T-helper 9 cell (primary cell): Measurements from ENCODE around the gene PROCA1.
"Not testable (repeated sequence)": the region's sequence is repeated elsewhere in the genome, so short reads cannot be mapped to it uniquely, and the experiment has no call there.

Experiments
- DNase-seq: peaks from one replicate; pipeline ENCODE4 v3.0.0-alpha.2; 2020

Gene PROCA1

DNA sequence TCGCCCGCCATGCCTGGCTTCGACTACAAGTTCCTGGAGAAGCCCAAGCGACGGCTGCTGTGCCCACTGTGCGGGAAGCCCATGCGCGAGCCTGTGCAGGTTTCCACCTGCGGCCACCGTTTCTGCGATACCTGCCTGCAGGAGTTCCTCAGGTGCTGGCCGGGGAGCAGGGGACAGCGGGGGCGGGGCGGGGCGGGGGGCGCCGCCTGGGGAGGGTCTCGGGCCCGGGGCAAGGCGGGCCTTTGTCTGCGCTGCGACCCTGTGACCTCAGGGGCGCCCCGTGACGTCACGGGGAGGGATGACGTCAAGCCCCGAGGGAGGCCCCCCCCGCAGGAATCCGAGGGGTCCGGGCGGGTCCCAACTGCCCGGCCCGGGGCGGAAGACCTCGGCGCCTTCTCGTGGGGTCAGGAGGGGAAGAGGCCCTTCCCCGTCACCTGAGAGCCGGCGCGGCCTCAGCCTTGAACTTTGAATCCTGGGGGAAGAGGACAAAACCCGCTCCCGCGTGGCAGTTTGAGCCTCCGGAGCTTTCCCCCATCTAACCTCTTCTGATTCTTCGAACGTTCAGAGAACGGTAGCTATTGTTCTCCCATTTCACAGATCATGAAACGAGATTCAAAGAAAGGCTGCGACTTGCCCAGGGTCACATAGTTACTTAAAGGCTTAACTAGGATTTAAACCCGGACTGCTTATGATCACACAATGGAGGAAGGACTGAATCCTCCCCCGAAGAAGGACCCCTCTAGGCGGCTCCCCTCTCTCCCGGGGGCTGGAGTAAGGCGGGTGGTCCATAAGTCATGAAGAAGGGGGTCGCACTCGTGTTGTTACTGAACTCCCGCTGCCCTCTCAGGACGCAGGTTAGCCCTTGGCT, 32.6 kb upstream of the PROCA1 start:
- peak; percentile 66 for DNase-seq

DNA sequence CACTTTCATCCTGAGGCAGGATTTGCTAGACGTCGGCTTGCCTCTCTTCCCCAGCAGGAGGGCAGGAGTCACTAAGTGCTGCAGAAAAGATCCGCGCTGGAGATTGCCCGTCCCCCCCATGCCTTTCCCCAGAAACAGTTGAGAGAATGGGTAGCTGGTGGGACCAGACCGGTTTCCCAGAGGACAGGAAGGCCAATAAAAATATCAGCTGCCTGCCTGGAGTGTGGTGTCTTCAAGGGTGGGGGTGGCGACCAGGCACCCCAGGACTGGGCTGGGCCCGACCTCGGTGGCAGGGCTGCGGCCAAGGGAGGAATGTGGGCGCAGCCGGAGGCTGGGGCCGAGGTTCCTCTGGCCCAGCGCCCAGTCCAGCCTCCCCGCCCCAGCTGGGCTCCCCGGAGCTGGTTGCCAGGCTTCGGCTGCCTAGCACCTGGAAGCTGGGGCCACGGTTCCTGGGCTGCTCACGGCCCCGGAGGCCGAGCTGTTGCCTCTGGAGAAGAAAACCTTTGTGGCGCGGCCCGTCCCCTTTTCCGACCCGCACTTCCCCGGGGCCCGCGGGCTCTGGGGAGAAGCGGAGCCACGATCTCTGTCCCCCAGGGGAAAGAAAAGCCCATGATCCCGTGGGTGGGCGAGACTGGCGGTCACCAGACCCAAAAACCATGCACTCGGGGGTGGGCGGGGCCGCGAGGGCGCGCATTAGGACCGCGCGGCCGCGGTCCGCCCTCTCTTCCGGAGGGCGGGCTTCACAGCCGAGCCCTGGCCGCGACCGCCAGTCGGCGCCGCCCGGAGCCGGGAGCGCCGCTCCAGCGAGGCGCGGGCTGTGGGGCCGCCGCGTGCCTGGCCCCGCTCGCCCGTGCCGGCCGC, 31.8 kb upstream of the PROCA1 start, which contains the start of gene TRAF4:
Gene TRAF4 (plus strand): TSS at position 769 of the 861 bp plus-strand sequence. CDS start 102 bp downstream, outside the sequence.
- DNase-seq, result peak; percentile 69

DNA sequence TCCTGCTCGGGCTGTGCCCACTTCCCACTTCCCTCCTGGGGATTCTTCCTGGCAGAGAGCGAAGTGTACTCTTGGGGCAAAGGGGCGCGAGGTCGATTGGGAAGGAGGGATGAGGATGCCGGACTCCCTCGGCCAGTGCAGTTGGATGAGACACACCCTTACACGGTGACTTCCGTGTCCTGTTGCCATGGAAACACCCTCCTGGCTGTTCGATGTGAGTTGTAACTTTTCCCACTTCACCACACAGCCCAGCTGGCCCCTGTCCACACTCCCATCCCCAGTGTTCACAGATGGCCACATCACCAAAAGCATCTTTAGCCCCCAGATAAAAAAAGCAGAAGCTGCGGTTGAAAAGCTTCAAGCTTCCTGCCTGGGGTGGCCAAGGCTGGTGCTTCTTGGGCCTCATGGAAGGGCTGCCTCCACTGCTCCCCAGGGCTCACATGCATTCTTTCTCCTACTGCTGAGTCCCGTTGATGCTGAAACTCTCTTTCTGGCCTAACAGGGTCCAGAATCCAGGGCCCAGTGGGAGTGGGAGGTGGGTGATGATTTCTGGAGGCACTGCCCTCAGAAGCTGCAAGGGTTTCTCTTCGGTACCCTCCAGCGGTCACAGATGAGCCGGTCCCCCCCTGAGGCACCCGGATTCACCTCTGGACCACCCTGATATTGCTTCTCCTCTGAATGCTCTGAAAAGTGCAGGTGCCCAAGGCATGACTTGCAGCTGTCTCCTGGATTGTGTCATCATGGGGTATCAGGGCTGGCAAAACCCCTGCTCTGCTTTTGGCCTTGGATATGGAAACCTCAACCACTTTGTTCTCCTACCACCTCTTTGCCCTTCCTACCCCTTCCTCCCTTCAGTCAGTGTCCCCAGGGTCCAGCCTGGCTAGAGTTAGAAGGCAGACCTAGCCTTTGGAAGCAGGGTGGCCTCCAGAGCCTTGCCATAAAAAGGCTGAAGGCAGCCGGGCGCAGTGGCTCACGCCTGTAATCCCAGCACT, 30.0 kb upstream of the PROCA1 start:
- no peak for DNase-seq

DNA sequence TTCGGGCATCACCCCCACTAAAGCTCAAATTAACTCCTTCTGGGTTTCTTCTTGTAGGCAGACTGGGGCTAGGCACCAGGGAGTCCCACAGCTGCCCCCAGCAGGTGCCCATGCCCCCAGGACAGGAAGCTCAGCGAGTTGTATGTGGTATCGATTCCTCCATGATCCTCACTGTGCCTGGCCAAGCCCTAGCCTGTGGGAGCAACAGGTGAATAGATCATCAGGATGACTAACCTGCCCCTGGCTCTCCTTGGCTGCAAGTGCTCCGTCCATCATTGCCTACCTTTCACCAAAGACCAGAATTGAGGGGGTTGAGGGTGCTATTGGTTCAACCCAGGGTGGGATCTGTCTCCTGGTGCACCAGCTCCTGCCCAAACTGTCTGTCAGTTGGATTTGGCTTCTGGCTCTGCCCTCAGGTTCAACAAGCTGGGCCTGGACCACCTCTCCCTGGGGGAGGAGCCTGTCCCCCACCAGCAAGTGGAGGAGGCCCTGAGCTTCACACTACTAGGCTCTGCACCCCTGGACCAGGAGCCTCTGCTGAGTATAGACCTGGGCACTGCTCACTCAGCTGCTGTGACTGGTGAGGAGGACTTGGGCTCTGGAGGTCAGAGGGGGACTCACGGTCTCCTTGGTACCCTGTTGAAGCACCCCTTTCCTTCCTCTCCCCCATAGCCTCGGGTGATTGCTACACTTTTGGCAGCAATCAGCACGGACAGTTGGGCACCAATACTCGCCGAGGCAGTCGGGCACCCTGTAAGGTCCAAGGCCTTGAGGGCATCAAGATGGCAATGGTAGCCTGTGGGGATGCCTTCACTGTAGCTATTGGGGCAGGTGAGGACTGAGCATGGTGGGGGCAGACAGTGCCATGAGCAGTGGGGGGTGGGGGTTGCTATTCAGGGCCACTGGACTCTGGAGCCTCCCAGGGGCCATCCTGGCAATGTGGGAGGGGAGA, 29.0 kb upstream of the PROCA1 start:
- no peak for DNase-seq

DNA sequence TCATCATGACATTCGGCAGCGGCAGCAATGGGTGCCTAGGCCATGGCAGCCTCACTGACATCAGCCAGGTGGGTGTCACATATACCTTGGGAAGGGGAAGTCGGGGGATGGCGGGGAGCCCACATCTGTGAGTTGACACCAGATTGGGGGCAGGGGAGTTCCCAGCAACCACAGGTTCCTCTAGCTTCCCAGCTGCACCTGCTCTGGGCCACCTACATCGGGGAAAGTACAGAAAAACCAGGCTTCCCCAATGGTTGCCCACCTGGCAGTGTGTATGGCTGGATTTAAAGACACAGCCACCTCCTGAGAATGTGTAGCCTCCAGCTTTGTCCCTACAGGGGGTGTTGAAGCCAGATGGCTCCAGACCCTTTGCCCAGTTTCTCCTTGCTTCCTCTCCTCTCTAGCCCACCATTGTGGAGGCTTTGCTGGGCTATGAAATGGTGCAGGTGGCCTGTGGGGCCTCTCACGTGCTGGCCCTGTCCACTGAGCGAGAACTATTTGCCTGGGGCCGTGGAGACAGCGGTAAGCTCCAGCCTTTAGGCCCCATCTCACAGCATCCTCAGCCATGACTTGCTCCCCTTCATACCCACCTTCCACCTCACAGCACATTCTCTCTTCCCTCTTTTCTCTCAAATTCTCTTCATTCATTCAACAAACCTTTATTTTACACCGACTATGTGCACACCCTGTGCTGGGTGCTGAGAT, 27.1 kb upstream of the PROCA1 start:
- DNase-seq, result no peak

DNA sequence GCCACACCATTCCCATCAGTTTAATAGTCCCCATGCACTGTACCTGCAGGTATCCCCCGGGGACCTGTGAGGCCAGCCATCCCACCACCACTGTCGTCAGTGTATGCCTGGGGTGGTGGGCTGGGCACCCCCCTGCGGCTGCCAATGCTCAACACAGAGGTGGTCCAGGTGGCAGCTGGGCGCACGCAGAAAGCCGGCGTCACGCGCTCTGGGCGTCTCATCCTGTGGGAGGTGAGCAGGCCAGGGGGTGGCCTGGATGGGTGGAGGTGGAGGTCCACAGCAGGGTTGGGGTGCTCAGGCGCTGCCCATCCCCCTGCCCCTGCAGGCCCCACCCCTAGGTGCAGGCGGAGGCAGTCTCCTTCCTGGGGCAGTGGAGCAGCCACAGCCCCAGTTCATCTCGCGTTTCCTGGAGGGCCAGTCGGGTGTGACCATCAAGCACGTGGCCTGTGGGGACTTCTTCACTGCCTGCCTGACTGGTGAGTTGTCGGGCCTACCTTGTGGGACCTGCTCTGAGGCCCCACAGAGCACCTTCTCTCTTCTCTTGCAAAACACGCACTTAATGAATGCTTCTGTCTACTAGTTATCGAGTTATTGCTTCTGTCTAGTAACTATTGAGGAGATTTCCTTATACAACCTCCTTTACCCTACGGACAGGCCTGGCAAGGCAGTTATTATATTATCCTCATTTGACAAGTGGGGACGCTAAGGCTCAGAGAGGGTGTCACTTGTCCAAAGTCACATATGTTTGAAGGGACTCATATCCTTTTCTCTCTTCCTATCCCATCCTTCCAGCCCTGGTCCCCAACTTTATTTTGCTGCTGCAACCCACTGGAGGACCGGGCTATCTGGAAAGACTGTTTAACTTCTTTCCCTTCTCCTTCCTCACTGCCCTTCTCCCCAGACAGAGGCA, 26.3 kb upstream of the PROCA1 start:
- DNase-seq, result no peak

DNA sequence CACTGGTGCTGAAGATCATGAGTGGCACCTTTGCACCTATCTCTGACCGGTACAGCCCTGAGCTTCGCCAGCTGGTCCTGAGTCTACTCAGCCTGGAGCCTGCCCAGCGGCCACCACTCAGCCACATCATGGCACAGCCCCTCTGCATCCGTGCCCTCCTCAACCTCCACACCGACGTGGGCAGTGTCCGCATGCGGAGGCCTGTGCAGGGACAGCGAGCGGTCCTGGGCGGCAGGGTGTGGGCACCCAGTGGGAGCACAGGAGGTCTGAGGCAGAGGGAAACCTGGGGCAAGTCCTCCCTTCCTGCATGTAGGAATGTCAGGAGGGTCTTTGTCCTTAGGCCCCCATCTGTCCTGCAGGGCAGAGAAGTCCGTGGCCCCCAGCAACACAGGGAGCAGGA, 25.6 kb upstream of the PROCA1 start:
- DNase-seq, result no peak

DNA sequence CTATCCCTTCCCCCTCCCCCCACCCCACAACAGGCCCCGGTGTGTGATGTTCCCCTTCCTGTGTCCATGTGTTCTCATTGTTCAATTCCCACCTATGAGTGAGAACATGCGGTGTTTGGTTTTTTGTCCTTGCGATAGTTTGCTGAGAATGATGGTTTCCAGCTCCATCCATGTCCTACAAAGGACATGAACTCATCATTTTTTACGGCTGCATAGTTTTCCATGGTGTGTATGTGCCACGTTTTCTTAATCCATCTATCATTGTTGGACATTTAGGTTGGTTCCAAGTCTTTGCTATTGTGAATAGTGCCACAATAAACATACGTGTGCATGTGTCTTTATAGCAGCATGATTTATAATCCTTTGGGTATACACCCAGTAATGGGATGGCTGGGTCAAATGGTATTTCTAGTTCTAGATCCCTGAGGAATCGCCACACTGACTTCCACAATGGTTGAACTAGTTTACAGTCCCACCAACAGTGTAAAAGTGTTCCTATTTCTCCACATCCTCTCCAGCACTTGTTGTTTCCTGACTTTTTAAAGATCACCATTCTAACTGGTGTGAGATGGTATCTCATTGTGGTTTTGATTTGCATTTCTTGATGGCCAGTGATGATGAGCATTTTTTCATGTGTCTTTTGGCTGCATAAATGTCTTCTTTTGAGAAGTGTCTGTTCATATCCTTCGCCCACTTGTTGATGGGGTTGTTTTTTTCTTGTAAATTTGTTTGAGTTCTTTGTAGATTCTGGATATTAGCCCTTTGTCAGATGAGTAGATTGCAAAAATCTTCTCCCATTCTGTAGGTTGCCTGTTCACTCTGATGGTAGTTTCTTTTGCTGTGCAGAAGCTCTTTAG, 24.5 kb upstream of the PROCA1 start:
- not testable (repeated sequence) for DNase-seq

DNA sequence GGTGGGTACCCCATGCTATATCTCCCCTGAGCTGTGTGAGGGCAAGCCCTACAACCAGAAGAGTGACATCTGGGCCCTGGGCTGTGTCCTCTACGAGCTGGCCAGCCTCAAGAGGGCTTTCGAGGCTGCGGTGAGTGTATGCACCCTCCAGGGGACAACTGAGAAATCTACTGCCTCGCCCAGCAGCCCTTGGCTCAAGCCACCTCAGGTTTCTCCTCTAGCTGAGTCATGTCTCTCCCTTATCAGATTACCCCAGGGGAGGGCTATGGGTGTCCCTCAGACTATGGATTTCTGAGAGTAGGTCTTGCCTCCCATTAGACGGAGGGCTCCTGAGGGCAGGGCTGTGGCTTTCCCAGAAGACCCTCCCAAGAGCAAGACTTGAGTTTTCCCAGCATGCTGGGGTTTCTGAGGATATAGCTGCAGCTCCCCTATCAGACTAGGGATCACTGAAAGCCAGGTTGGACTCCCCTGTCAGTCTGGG, 23.6 kb upstream of the PROCA1 start:
- DNase-seq, result no peak

DNA sequence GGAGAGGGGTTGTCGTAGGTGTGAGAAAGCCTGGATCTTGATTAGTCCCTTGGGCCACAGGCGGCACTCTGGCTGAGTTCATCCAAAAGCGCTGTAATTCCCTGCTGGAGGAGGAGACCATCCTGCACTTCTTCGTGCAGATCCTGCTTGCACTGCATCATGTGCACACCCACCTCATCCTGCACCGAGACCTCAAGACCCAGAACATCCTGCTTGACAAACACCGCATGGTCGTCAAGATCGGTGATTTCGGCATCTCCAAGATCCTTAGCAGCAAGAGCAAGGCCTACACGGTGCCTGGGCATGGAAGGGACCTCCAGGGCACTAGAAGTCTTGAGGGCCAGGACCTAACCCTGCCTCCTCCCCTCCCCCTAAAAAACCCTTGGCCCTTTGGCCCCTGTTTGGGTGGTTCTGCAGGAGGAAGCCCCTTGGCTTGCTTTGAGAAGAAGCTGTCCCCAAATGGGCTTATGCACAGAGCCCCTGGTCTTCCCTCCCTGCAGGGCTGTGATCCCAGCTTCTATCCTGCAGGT, 23.1 kb upstream of the PROCA1 start:
- DNase-seq, result no peak

DNA sequence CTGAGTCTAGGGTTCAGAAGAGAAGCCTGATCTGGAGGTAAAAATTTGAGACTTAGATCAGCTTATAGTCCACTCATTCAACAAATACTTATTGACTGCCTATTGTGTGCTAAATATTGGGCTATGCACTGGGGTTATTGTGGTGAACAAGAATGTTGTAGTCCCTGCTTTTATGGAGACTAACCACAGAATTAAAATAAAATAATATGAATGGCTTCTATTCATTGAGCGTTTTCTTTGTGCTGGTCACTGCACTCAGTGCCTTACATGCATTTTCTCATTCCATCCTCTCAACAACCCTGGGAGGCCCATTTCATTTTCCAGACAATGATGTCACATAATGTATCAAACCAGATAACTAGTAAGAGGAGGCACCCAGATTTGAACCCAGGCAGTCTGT, 21.7 kb upstream of the PROCA1 start:
- no peak for DNase-seq

DNA sequence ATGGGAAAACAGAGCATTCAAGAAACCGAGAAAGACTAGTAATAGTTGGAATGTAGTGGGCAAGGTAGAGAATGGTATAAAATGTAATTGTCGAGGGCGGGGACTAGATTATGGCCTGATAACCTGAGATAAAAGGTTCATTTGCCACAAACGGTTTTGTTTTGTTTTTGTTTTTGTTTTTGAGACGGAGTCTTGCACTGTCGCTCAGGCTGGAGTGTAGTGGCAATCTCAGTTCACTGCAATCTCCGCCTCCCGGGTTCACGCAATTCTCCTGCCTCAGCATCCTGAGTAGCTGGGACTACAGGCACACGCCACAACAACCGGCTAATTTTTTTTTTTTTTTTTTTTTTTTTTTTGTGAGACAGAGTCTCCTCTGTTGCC, 18.3 kb upstream of the PROCA1 start:
- DNase-seq, result no peak

DNA sequence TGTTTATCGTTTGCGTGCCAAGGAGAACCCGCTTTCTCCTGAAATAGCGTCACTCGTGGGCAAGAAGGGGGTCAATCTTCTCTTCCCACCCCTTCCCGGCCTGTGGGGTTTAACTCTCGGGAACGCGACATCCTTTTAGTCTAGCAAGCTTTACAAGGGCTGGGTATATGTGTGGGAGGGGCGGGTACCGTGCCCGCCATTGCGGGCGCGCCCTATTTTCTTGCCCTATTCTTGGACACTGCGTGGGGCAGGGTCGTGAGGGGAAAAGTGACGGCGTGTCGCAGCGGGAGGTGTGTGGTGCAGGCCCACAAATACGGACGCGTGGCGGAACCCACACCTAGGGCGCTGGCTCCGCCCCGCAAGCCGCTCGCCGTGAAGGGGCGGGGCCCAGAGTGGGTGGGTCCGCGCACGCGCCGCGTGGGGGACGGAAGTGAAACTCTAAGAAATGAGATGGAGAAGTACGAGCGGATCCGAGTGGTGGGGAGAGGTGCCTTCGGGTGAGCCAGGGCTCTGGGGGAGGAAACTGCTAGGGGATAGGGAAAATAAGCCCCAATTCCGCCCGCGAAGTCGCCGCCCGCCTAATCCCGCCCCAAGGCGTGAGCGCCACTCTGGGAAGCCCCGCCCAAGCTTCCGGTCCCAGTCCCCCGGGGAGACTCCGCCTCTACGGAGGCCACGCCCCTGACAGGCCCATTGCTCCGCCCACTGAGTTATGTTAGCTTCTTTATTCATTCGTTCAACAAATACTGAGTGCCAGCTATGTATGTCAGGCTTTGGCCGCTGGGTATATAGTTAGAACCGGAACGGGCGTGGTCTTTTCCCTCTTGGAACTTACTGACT, 16.9 kb upstream of the PROCA1 start, which contains the start of gene NEK8:
Gene NEK8 (plus strand): TSS at position 425 of the 837 bp plus-strand sequence. CDS start 26 bp downstream, at position 451.
- peak; percentile 98 for DNase-seq

DNA sequence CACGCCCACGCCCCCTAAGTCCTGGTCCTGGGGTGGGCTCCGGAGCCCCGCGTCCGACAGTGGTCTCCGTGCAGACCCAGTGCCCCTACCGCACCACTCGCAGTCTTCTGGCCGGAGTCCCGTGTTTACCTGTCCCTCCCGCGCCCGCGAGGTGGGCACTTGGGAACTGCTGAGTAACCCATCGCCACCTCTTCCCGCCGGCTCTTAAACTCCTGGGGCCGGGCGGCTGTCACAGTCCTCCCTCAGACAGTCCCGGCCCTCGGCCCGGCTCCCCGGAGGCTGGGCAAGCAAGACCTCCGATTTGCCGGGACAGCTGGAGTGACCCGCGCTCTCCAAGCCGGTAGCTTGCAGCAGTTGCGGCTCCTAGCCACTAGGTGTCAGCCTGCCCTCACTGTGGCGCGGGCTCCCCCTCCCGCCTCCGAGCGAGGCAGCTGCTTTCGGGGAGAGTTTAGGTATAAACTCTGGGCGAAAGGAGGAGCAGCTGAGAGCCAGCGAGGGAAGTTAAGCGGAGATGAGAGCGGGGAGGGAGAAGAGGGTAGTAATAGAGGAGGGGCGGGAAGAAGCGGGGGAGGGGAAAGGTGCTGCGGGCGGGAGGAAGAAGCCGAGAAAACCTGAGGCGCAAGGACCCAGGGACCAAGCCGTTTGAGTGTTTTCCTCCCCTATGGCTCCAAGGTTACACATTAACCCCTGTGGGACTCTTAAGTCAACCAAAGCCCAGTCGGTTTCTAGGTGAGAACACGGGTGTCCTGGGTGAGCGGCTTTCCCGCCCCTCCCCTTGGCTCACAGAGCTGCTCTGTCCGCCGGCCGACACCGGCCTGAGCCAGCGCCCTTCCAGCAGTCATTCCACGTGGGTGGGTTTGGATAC, 15.2 kb upstream of the PROCA1 start:
- peak; percentile 88 for DNase-seq

DNA sequence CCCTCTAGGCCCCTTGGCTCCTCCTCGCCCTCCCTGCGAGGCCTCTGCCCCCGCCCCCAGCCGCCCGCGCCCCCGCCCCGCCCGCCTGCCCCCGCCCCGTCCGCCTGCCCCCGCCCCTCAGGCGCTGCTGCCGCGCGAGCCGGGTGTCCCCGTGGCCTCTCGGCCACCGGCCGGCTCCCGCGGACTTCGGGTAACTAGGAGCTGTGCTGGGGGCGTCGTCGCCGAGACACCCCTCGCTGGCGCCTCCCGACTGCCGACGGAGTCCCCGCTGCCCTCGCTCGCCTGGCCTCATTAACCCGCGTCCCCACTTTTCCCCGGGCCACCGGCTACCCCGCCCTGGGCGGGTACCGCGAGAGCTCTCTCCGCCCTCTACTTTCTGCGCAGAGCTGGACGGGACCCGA, 14.5 kb upstream of the PROCA1 start, which contains the start of gene TLCD1:
Gene TLCD1 (minus strand): TSS at position 8 of the 401 bp plus-strand sequence. CDS start 136 bp downstream, outside the sequence.
- DNase-seq, result peak; percentile 59
